ENCODE measurements around the gene C18orf32.
"Not testable (repeated sequence)": the region's sequence is repeated elsewhere in the genome, so short reads cannot be mapped to it uniquely, and the experiment has no call there.

Gene C18orf32

GRCh38 chr18:49474935-49475334, 12.1 kb downstream of the C18orf32 start:
- FAIRE-seq; DNase-seq (ENCODE audit: extremely low spot score, insufficient read length, low read depth): not testable (repeated sequence)

- no peak for DNase-seq (ENCODE audit: extremely low spot score, insufficient read length, low read depth)
- no peak for FAIRE-seq
Observed at GRCh38 chr18:49473721-49474120, 13.3 kb downstream of the C18orf32 start.

GRCh38 chr18:49472459-49472858, 14.6 kb downstream of the C18orf32 start:
- DNase-seq (ENCODE audit: extremely low spot score, insufficient read length, low read depth) (no peak), FAIRE-seq (no peak)

GRCh38 chr18:49471532-49471931, 15.5 kb downstream of the C18orf32 start:
- FAIRE-seq (no peak), DNase-seq (ENCODE audit: extremely low spot score, insufficient read length, low read depth) (no peak)

GRCh38 chr18:49467599-49467998, 19.4 kb downstream of the C18orf32 start:
- no peak for FAIRE-seq
- DNase-seq (ENCODE audit: extremely low spot score, insufficient read length, low read depth): no peak

- DNase-seq (ENCODE audit: extremely low spot score, insufficient read length, low read depth) (no peak), FAIRE-seq (no peak)
Observed at GRCh38 chr18:49467019-49467563, 19.9 kb downstream of the C18orf32 start.

- FAIRE-seq: no peak
- no peak for DNase-seq (ENCODE audit: extremely low spot score, insufficient read length, low read depth)
Observed at GRCh38 chr18:49464718-49465598, 22.1 kb downstream of the C18orf32 start.

GRCh38 chr18:49461602-49461977, 25.4 kb downstream of the C18orf32 start:
- DNase-seq (ENCODE audit: extremely low spot score, insufficient read length, low read depth): no peak
- no peak for FAIRE-seq

- FAIRE-seq: no peak
- DNase-seq (ENCODE audit: extremely low spot score, insufficient read length, low read depth): no peak
Observed at GRCh38 chr18:49460976-49461601, 25.9 kb downstream of the C18orf32 start.

GRCh38 chr18:49459404-49460171, 27.4 kb downstream of the C18orf32 start:
- FAIRE-seq (no peak), DNase-seq (ENCODE audit: extremely low spot score, insufficient read length, low read depth) (no peak)

GRCh38 chr18:49457616-49458015, 29.4 kb downstream of the C18orf32 start:
- FAIRE-seq (no peak), DNase-seq (ENCODE audit: extremely low spot score, insufficient read length, low read depth) (no peak)

- FAIRE-seq (no peak), DNase-seq (ENCODE audit: extremely low spot score, insufficient read length, low read depth) (no peak)
Observed at GRCh38 chr18:49456794-49457193, 30.2 kb downstream of the C18orf32 start.

- FAIRE-seq; DNase-seq (ENCODE audit: extremely low spot score, insufficient read length, low read depth): not testable (repeated sequence)
Observed at GRCh38 chr18:49452534-49452933, 34.5 kb downstream of the C18orf32 start.

- DNase-seq (ENCODE audit: extremely low spot score, insufficient read length, low read depth) (no peak), FAIRE-seq (peak; percentile 90)
Observed at GRCh38 chr18:49447810-49448745, 39.0 kb downstream of the C18orf32 start.

GRCh38 chr18:49446481-49446880, 40.6 kb downstream of the C18orf32 start:
- no peak for FAIRE-seq
- DNase-seq (ENCODE audit: extremely low spot score, insufficient read length, low read depth): no peak

GRCh38 chr18:49444581-49444980, 42.5 kb downstream of the C18orf32 start:
- DNase-seq (ENCODE audit: extremely low spot score, insufficient read length, low read depth) (no peak), FAIRE-seq (no peak)

GRCh38 chr18:49443837-49444236, 43.2 kb downstream of the C18orf32 start:
- DNase-seq (ENCODE audit: extremely low spot score, insufficient read length, low read depth) (no peak), FAIRE-seq (no peak)

GRCh38 chr18:49441338-49441938, 45.6 kb downstream of the C18orf32 start:
- no peak for DNase-seq (ENCODE audit: extremely low spot score, insufficient read length, low read depth)
- no peak for FAIRE-seq

GRCh38 chr18:49435170-49435569, 51.9 kb downstream of the C18orf32 start:
- DNase-seq (ENCODE audit: extremely low spot score, insufficient read length, low read depth): no peak
- no peak for FAIRE-seq

Measured in GM18507 (cell line).